ENCODE measurements around the gene TBPL2.

TBPL2 gene

DNA sequence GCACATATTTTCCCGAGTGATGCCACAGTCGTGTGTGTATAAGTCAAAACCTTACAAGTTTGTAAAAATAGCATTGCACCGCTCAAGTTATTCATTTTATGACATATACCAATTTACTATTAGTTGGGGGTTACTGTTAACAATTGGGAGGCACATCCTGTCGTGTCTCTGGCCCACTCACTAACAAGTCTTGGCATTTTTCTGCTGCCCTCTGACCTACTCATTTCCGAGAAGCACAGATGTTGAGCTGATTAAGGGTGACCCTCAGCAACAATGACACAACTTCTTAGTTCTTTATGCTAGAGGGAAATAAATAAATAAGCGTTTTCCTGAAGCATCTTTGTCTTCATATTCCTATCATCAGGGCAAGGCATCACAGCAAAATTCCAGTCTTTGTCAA is 22.0 kb downstream of the TBPL2 start:
- Histone ChIP-seq H3K36me3 (ENCODE audit: insufficient read depth, low read depth, low read length) (no peaks in the 10 kb centered on the region), H3K4me1 (ENCODE audit: insufficient read depth, low read length) (no peaks in the 10 kb centered on the region), H3K9me3 (ENCODE audit: insufficient read depth, low read depth, low read length) (no peaks in the 10 kb centered on the region), H3K4me3 (ENCODE audit: low read length) (no peak overlapping the region), H3K27me3 (ENCODE audit: insufficient read depth, low read length) (no peaks in the 10 kb centered on the region), H3K9ac (ENCODE audit: low read depth, low read length) (no peak overlapping the region), H3K27ac (ENCODE audit: low read length) (no peak overlapping the region)

DNA sequence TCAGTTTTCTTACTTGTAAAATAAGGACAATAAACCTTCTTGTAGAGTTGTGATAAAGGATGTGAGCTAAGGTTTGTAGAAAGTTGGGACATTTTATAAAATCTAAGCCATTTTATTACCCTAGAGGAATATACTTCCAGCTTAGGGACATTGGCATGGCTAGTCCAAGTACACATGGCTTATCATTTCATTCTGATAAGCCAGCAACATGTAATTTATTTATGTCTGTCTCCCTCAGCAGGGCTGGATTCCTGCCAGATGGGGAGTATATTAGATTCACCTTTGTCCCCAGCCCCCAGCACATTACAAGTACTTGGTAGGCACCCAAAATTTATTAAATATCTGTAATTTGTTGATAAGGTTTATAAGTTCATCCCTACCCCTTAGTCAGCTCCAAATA is 22.5 kb downstream of the TBPL2 start:
- Histone ChIP-seq H3K36me3 (ENCODE audit: insufficient read depth, low read depth, low read length) (no peaks in the 10 kb centered on the region), H3K27ac (ENCODE audit: low read length) (no peak overlapping the region), H3K9ac (ENCODE audit: low read depth, low read length) (no peak overlapping the region), H3K9me3 (ENCODE audit: insufficient read depth, low read depth, low read length) (no peaks in the 10 kb centered on the region), H3K27me3 (ENCODE audit: insufficient read depth, low read length) (no peaks in the 10 kb centered on the region), H3K4me1 (ENCODE audit: insufficient read depth, low read length) (no peaks in the 10 kb centered on the region), H3K4me3 (ENCODE audit: low read length) (no peak overlapping the region)

DNA sequence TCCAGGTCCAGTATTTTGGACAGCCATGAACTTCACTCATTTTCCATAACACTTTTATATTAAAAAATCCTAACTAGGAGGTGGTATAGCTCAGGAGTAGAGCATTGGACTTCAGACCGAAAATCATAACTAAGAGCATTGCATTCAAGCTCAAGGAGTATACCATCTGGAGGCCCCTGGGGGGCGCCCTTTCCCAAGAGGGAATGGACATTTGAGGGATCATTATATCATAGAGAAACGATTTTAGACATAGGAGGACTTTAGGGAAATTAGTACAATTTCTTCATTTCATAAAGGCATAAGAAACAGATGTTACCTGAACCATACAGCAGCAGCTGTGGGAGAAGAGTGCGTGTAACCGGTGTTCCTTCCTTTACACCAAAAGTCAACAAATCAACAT is 23.6 kb downstream of the TBPL2 start:
- Histone ChIP-seq H3K9me3 (ENCODE audit: insufficient read depth, low read depth, low read length) (no peaks in the 10 kb centered on the region), H3K4me1 (ENCODE audit: insufficient read depth, low read length) (no peaks in the 10 kb centered on the region), H3K4me3 (ENCODE audit: low read length) (no peak overlapping the region), H3K36me3 (ENCODE audit: insufficient read depth, low read depth, low read length) (no peaks in the 10 kb centered on the region), H3K27ac (ENCODE audit: low read length) (no peak overlapping the region), H3K27me3 (ENCODE audit: insufficient read depth, low read length) (no peaks in the 10 kb centered on the region), H3K9ac (ENCODE audit: low read depth, low read length) (no peak overlapping the region)

DNA sequence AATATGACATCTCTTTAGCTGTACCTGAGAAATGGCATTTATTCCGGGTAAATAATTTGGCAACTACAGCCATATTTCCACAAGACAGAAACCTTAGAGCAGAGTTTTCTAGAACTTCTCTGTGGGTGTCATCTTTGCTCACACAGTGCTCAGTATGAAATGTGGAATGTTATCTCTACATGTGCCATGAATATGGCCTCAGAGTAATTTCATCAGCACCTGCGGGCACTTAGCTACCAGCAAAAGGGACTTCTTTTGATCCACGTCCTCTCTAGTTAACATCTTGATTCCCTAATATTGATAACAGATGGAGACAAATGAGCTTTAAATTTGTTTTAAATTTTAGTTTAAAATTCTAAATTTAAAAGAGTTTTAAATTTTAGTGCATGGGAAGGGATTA is 25.9 kb downstream of the TBPL2 start:
- Histone ChIP-seq H3K36me3 (ENCODE audit: insufficient read depth, low read depth, low read length) (no peaks in the 10 kb centered on the region), H3K9ac (ENCODE audit: low read depth, low read length) (no peak overlapping the region), H3K4me3 (ENCODE audit: low read length) (no peak overlapping the region), H3K27me3 (ENCODE audit: insufficient read depth, low read length) (no peaks in the 10 kb centered on the region), H3K9me3 (ENCODE audit: insufficient read depth, low read depth, low read length) (no peaks in the 10 kb centered on the region), H3K27ac (ENCODE audit: low read length) (no peak overlapping the region), H3K4me1 (ENCODE audit: insufficient read depth, low read length) (no peaks in the 10 kb centered on the region)

DNA sequence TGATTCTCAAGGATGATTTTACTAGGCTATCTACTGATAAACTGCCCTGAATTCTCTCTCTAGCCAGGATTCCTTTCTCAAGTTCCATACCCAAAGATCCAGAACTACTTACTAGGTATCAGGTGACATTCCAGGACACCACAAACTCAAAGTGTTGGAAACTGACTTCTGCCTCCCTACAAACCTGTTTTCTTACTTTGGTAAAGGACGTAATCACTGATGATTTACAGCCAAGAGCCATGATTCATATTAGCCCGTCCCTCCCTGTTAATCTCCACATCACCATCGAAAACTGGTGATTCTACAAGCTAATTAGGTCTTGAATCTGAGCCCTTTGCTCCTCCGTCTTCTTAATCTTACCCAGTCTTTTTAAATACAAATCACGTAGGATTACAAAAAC is 27.7 kb downstream of the TBPL2 start:
- no peaks in the 10 kb centered on the region for H3K9me3 ChIP-seq (ENCODE audit: insufficient read depth, low read depth, low read length)
- no peaks in the 10 kb centered on the region for H3K36me3 ChIP-seq (ENCODE audit: insufficient read depth, low read depth, low read length)
- no peak overlapping the region for H3K4me3 ChIP-seq (ENCODE audit: low read length)
- no peak overlapping the region for H3K9ac ChIP-seq (ENCODE audit: low read depth, low read length)
- peaks cover 2% of the 10 kb centered on the region; the same call in 1 of the 2 replicates for H3K4me1 ChIP-seq (ENCODE audit: insufficient read depth, low read length)
- H3K27ac ChIP-seq (ENCODE audit: low read length) = no peak overlapping the region
- no peaks in the 10 kb centered on the region for H3K27me3 ChIP-seq (ENCODE audit: insufficient read depth, low read length)

DNA sequence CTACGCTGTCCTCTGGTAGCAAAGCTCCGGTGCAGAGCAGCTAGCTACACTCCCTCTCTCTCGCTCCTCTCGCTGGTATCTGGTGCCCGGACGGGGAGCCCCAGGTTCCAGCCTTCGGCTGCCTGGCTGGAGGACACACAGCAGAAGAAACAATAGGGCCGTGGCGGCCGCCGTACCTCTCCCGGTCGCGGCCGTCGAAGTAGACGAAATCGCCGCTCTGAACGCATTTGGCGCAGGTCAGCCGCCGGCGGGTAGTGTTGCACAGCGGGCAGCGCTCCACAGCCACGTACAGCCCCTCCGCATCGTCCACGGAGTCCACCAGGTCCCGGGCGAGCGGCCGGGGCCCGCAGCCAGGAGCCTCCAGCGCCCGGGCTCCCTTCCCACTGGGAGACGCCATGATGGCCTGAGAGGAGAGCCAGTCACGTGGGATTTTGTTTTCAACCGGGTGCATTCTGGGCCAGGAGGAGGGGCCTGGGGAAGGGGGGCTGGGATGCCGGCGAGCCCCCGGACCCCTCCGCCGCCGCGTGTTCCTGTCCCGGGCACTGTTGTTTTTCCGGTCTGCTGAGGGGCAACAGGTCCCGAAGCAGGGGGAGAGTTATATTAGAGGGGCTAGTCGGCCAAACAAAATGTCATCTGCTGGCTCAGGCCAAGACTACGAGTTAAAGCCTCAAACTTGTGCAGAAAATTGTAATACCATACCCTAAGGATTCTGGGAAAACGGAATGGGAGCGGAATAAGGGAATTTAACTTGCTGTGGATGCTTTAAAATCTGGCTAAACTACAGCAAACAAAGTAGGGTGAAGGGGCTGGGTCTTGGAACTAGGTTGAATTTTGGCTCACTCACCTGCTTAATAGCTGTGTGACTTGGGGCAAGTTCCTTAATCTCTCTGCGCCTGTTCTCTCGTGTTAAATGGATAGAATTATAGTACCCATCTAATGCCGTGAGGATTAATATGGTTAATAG is 28.7 kb downstream of the TBPL2 start, which contains the start of gene ATG14:
ATG14 (minus strand) TSS at position 405 of the 964 bp plus-strand sequence; CDS start at position 397, 8 bp downstream.
- H3K4me1 ChIP-seq (ENCODE audit: insufficient read depth, low read length) = peaks cover 2% of the 10 kb centered on the region; the same call in 1 of the 2 replicates
- H3K9me3 ChIP-seq (ENCODE audit: insufficient read depth, low read depth, low read length) = no peaks in the 10 kb centered on the region
- H3K4me3 ChIP-seq (ENCODE audit: low read length) = peak within 1 kb of the TSS; percentile 98
- H3K27ac ChIP-seq (ENCODE audit: low read length) = peak within 1 kb of the TSS; percentile 67
- no peaks in the 10 kb centered on the region for H3K36me3 ChIP-seq (ENCODE audit: insufficient read depth, low read depth, low read length)
- no peaks in the 10 kb centered on the region for H3K27me3 ChIP-seq (ENCODE audit: insufficient read depth, low read length)
- H3K9ac ChIP-seq (ENCODE audit: low read depth, low read length) = peak within 1 kb of the TSS; percentile 97

DNA sequence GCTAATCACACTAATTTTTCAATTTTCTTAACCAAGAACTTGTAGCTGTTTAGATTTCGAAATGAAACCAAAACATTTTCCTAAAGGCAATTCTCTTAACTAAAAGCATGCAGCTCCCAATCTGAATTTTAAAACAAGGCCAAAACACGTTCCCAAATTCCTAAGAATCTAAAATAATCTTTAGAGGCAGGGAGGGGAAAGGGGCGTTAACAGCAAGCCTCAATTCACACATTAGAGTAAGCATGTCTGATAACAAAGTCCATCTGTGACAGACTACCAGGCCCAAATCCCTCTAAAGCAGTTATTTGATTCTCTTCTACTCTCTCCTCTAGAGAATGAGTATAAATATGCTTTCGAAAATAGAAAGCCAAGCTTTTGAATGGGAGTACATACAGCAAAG is 29.5 kb downstream of the TBPL2 start:
- no peaks in the 10 kb centered on the region for H3K27me3 ChIP-seq (ENCODE audit: insufficient read depth, low read length)
- H3K36me3 ChIP-seq (ENCODE audit: insufficient read depth, low read depth, low read length) = no peaks in the 10 kb centered on the region
- no peaks in the 10 kb centered on the region for H3K9me3 ChIP-seq (ENCODE audit: insufficient read depth, low read depth, low read length)
- H3K27ac ChIP-seq (ENCODE audit: low read length) = peak overlapping the region; percentile 67
- H3K4me1 ChIP-seq (ENCODE audit: insufficient read depth, low read length) = peaks cover 2% of the 10 kb centered on the region; the same call in 1 of the 2 replicates
- H3K4me3 ChIP-seq (ENCODE audit: low read length) = peak overlapping the region; percentile 98
- peak overlapping the region; percentile 97 for H3K9ac ChIP-seq (ENCODE audit: low read depth, low read length)

DNA sequence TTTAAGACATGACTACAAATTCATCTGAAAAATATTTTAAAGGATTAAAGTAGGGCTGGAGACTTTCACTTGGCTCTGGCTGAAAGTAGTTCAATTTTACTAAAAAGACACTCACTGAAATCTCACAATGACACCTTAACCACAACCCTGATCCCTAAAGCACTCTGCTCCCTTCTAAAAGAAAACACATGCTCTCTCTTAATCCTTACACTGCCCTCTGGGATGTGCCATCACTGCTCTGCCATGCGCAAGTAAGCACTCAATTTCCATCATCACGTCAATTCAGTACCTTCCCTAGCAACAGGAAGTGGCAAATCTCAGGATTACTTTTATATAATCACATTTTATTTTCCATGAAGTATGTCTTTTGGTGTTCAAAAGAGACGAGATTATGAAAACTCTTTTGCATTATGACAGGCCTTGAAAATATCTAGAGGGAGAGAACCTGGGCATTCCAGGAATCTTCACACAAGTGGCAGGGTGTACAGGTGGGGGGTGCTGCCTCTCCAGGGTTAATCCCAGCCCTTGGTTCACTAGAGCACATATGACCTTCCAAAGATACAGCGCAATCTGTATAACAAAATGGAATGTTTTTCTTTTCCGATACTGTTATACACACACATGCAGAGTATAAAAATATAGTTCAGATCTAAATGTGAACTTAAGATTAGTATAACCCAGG is 36.1 kb downstream of the TBPL2 start:
- Histone ChIP-seq H3K9me3 (ENCODE audit: insufficient read depth, low read depth, low read length) (no peaks in the 10 kb centered on the region), H3K27ac (ENCODE audit: low read length) (no peak overlapping the region)

DNA sequence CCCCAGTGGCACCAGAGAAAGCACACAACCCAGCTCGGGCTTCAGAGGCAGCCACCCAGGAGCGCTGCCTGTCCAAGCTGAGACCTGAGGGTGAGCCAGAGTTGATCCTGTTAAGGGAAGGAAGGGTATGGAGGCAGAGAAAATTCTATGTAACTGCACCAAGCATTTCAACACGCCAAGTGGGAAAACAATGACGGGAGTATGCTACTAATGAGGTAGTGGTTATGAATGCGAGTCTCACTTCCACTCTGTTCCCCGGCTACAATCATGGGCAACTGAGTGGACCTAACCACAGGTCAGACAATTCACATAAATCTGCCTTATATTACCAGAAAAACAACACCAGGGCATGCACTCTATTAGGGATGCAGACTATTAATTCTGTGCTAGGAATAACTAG is 38.7 kb downstream of the TBPL2 start:
- no peaks in the 10 kb centered on the region for H3K36me3 ChIP-seq (ENCODE audit: insufficient read depth, low read depth, low read length)
- H3K9me3 ChIP-seq (ENCODE audit: insufficient read depth, low read depth, low read length) = no peaks in the 10 kb centered on the region
- no peak overlapping the region for H3K9ac ChIP-seq (ENCODE audit: low read depth, low read length)
- no peak overlapping the region for H3K27ac ChIP-seq (ENCODE audit: low read length)
- no peak overlapping the region for H3K4me3 ChIP-seq (ENCODE audit: low read length)
- H3K27me3 ChIP-seq (ENCODE audit: insufficient read depth, low read length) = no peaks in the 10 kb centered on the region
- H3K4me1 ChIP-seq (ENCODE audit: insufficient read depth, low read length) = no peaks in the 10 kb centered on the region

More for the DNA sequence above, 36.1 kb downstream of the TBPL2 start:
- peaks cover 2% of the 10 kb centered on the region; the same call in 1 of the 2 replicates for H3K4me1 ChIP-seq (ENCODE audit: insufficient read depth, low read length)
- no peaks in the 10 kb centered on the region for H3K27me3 ChIP-seq (ENCODE audit: insufficient read depth, low read length)
- no peaks in the 10 kb centered on the region for H3K36me3 ChIP-seq (ENCODE audit: insufficient read depth, low read depth, low read length)
- H3K9ac ChIP-seq (ENCODE audit: low read depth, low read length) = no peak overlapping the region
- H3K4me3 ChIP-seq (ENCODE audit: low read length) = no peak overlapping the region

DNA sequence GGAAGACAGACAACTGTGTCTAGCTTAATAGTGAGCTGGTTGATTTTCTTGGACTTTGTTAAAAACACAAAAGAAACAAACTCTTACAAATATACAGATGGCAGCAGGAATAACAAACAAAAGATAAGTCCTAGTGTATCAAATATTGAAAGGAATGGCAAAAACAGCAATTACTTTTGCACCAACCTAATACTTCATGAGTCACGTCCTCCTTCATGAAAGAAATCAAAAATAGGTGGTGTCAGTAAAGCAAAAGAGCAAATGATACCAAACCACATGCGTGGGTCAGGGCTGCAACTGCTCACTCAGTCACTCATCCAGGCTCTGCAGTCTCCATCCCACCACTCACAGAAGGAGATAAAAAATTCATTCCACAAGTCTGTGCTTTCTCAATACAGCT is 40.6 kb downstream of the TBPL2 start:
- Histone ChIP-seq H3K27me3 (ENCODE audit: insufficient read depth, low read length) (no peaks in the 10 kb centered on the region), H3K9ac (ENCODE audit: low read depth, low read length) (no peak overlapping the region), H3K4me1 (ENCODE audit: insufficient read depth, low read length) (no peaks in the 10 kb centered on the region), H3K36me3 (ENCODE audit: insufficient read depth, low read depth, low read length) (peaks cover 13% of the 10 kb centered on the region; the same call in 1 of the 2 replicates), H3K27ac (ENCODE audit: low read length) (no peak overlapping the region), H3K4me3 (ENCODE audit: low read length) (no peak overlapping the region), H3K9me3 (ENCODE audit: insufficient read depth, low read depth, low read length) (no peaks in the 10 kb centered on the region)

DNA sequence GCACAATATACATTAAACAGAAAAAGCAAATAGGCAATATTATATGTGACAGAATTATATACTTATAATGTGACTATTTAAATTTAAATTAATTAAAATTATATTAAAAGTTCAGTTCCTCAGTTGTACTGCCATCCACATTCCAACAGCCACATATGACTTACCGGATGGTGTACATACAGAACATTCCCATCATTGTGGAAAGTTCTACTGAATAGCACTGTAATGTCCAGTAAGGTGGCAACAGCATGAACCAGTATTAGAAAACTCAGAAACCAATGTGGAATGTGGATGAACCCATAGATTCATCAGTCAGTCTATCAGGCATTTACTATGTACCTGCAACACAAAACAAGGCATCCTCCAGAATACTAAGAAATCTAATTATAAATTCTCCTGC is 41.2 kb downstream of the TBPL2 start:
- Histone ChIP-seq H3K9me3 (ENCODE audit: insufficient read depth, low read depth, low read length) (no peaks in the 10 kb centered on the region), H3K27ac (ENCODE audit: low read length) (no peak overlapping the region), H3K36me3 (ENCODE audit: insufficient read depth, low read depth, low read length) (peaks cover 20% of the 10 kb centered on the region), H3K27me3 (ENCODE audit: insufficient read depth, low read length) (no peaks in the 10 kb centered on the region), H3K9ac (ENCODE audit: low read depth, low read length) (no peak overlapping the region), H3K4me3 (ENCODE audit: low read length) (no peak overlapping the region), H3K4me1 (ENCODE audit: insufficient read depth, low read length) (no peaks in the 10 kb centered on the region)
